ENCODE results near the gene PANX3.
"Not testable (repeated sequence)": the region's sequence is repeated elsewhere in the genome, so short reads cannot be mapped to it uniquely, and the experiment has no call there.

Gene PANX3

GRCh38 chr11:124611064-124611463 lies at the start of gene PANX3:
Gene PANX3 (plus strand): TSS chr11:124611428. CDS start chr11:124611557, 129 bp downstream.
- in situ Hi-C loops (cut with MboI; ENCODE audit: low sequenced_read_pairs) = no loop called here

- in situ Hi-C loops (cut with MboI; ENCODE audit: low sequenced_read_pairs) = no loop called here
These were observed 41.5 kb upstream of the PANX3 start, which contains the start of gene OR8A1 for GRCh38 chr11:124569697-124570096. Gene OR8A1 (plus strand): TSS chr11:124569997. CDS start chr11:124570120, 123 bp downstream.

GRCh38 chr11:124570160-124570559 lies 41.1 kb upstream of the PANX3 start:
- in situ Hi-C loops (cut with MboI; ENCODE audit: low sequenced_read_pairs) = no loop called here

GRCh38 chr11:124577716-124578427 lies 33.4 kb upstream of the PANX3 start:
- in situ Hi-C loops (cut with MboI; ENCODE audit: low sequenced_read_pairs) = no loop called here

GRCh38 chr11:124578761-124579160 lies 32.5 kb upstream of the PANX3 start:
- in situ Hi-C loops (cut with MboI; ENCODE audit: low sequenced_read_pairs) = no loop called here

- in situ Hi-C loops (cut with MboI; ENCODE audit: low sequenced_read_pairs) = loop anchor here (10.0 kb wide), 1 partner anchor 167 kb away; no protein-coding TSS in a partner anchor
These were observed 29.4 kb upstream of the PANX3 start for GRCh38 chr11:124581817-124582216.

- in situ Hi-C loops (cut with MboI; ENCODE audit: low sequenced_read_pairs) = loop anchor here (10.0 kb wide), 1 partner anchor 168 kb away; no protein-coding TSS in a partner anchor
These were observed 28.7 kb upstream of the PANX3 start for GRCh38 chr11:124582565-124582964.

- in situ Hi-C loops (cut with MboI; ENCODE audit: low sequenced_read_pairs) = loop anchor here (10.0 kb wide), 1 partner anchor 169 kb away; no protein-coding TSS in a partner anchor
These were observed 27.4 kb upstream of the PANX3 start for GRCh38 chr11:124583781-124584180.

GRCh38 chr11:124584681-124585372 lies 26.4 kb upstream of the PANX3 start:
- in situ Hi-C loops (cut with MboI; ENCODE audit: low sequenced_read_pairs) = loop anchor here (10.0 kb wide), 1 partner anchor 170 kb away; no protein-coding TSS in a partner anchor

GRCh38 chr11:124586238-124586860 lies 24.9 kb upstream of the PANX3 start:
- in situ Hi-C loops (cut with MboI; ENCODE audit: low sequenced_read_pairs) = loop anchor here (10.0 kb wide), 1 partner anchor 172 kb away; no protein-coding TSS in a partner anchor

GRCh38 chr11:124591430-124591829 lies 19.8 kb upstream of the PANX3 start:
- in situ Hi-C loops (cut with MboI; ENCODE audit: low sequenced_read_pairs) = no loop called here

- in situ Hi-C loops (cut with MboI; ENCODE audit: low sequenced_read_pairs) = no loop called here
These were observed 18.6 kb upstream of the PANX3 start for GRCh38 chr11:124592627-124593026.

- in situ Hi-C loops (cut with MboI; ENCODE audit: low sequenced_read_pairs) = no loop called here
These were observed 15.9 kb upstream of the PANX3 start for GRCh38 chr11:124595302-124595701.

GRCh38 chr11:124597626-124598025 lies 13.6 kb upstream of the PANX3 start:
- in situ Hi-C loops (cut with MboI; ENCODE audit: low sequenced_read_pairs) = no loop called here

- in situ Hi-C loops (cut with MboI; ENCODE audit: low sequenced_read_pairs) = no loop called here
These were observed 10.5 kb upstream of the PANX3 start for GRCh38 chr11:124600621-124601320.

GRCh38 chr11:124602193-124602592 lies 9.0 kb upstream of the PANX3 start:
- in situ Hi-C loops (cut with MboI; ENCODE audit: low sequenced_read_pairs) = no loop called here

GRCh38 chr11:124602723-124603122 lies 8.5 kb upstream of the PANX3 start:
- in situ Hi-C loops (cut with MboI; ENCODE audit: low sequenced_read_pairs) = not testable (repeated sequence)

- in situ Hi-C loops (cut with MboI; ENCODE audit: low sequenced_read_pairs) = no loop called here
These were observed 5.5 kb upstream of the PANX3 start for GRCh38 chr11:124605719-124606118.

- in situ Hi-C loops (cut with MboI; ENCODE audit: low sequenced_read_pairs) = no loop called here
These were observed 3.1 kb upstream of the PANX3 start for GRCh38 chr11:124608147-124608546.

GRCh38 chr11:124610295-124610694 lies 933 bp upstream of the PANX3 start:
- in situ Hi-C loops (cut with MboI; ENCODE audit: low sequenced_read_pairs) = no loop called here

GRCh38 chr11:124612045-124612444 lies 817 bp downstream of the PANX3 start:
- in situ Hi-C loops (cut with MboI; ENCODE audit: low sequenced_read_pairs) = no loop called here
